ENCODE data around the gene AIM2. TPM values are rescaled to one million over a fixed set of nuclear protein-coding genes. Genes with fewer than 3 reads are reported as not detected.

AIM2 gene
- polyA plus RNA-seq, 1 donor, result 0.08 TPM

- no peak for DNase-seq
Observed at GRCh38 chr1:159015440-159015909, 61.1 kb downstream of the AIM2 start.

DNA sequence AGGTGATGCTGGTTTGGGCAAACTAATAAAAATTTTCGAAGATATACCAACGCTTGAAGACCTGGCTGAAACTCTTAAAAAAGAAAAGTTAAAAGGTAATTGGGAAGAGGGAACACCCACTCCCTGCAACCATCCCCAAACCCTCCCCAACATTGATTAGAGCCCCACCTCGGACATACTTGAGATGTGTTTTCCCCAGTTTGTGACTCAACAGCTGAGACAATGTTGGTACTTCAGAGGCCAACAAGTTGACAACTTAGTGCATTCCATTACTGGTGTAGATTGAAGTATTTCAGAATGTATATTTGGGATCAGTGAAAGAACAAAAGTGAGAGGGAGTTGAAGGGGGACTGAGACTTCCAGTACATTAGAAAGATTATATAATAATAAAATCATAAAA is 61.7 kb downstream of the AIM2 start:
- no peak for DNase-seq

GRCh38 chr1:159014003-159014571 is 62.5 kb downstream of the AIM2 start:
- DNase-seq, result no peak

DNA sequence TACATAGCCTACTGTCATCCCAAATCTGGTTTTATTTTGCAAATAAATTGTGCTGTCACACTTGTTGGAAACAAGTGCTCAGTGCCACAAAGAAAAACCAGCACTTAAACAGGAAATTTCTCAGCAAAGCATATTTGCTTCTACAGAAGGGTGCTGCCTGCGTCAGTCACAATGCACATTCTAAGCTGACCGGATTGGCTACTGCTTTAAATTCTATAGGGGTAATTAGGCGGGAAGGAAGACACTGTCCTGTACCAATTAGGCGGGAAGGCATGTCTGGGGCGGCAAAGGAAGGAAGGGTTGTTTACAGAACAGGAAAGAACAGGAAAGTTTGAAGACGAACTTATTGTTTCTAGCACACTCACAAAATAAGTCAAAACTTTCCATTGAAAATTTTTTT is 64.1 kb downstream of the AIM2 start:
- peak; percentile 12 for DNase-seq

Other genes with a start within 250 kb of the AIM2 start
- 2.5 TPM for gene MNDA, start 245.4 kb downstream of the AIM2 start, polyA plus RNA-seq (ENCODE audit: insufficient read length)
- gene PYHIN1, start 145.2 kb downstream of the AIM2 start, polyA plus RNA-seq (ENCODE audit: insufficient read length), result 0.15 TPM
- gene IFI16, start 66.9 kb downstream of the AIM2 start, polyA plus RNA-seq (ENCODE audit: insufficient read length), result 55.4 TPM
- gene CADM3, start 94.8 kb upstream of the AIM2 start, polyA plus RNA-seq (ENCODE audit: insufficient read length), result 0.20 TPM
- 0.33 TPM for gene ACKR1, start 128.1 kb upstream of the AIM2 start, polyA plus RNA-seq (ENCODE audit: insufficient read length)
- gene FCER1A, start 225.6 kb upstream of the AIM2 start, polyA plus RNA-seq (ENCODE audit: insufficient read length), result 0.37 TPM